K562 (cell line): ENCODE data around the gene KCNK4. TPM values are rescaled to one million over a fixed set of nuclear protein-coding genes. Genes with fewer than 3 reads are reported as not detected.
A peak's percentile ranks its signal among the peaks of the same experiment; 100 is the strongest.

Source experiments
- CREM ChIP-seq: IDR thresholded peaks from 2 replicates; pipeline ENCODE4 v1.6.1; 2014; ENCODE audit warnings: antibody characterized with exemption, low read depth
- CXXC5 ChIP-seq: fragments of 250-450 bp; sonication (Bioruptor Pico); IDR thresholded peaks from 2 replicates; pipeline ENCODE4 v1.8.0; 2022; ENCODE audit warnings: inconsistent platforms, mild to moderate bottlenecking, moderate library complexity
- DMBX1 ChIP-seq: fragments of 250-450 bp; sonication (Bioruptor Pico); IDR thresholded peaks from 2 replicates; pipeline ENCODE4 v1.8.0; 2022; ENCODE audit warnings: inconsistent platforms, mild to moderate bottlenecking, moderate library complexity, borderline replicate concordance
- HDGF ChIP-seq: fragments of 450-650 bp; IDR thresholded peaks from 2 replicates; pipeline ENCODE4 v1.6.1; 2016
- MNT ChIP-seq, 2 experiments: fragments of 450-650 bp; conservative IDR thresholded peaks; 2 replicates each; pipeline ENCODE4 v1.6.1; 2017; ENCODE audit warnings: mild to moderate bottlenecking in 2 of 2, moderate library complexity in 2 of 2
- NR2C1 ChIP-seq, 2 experiments: fragments of 450-650 bp; IDR thresholded peaks; 2 replicates each; pipeline ENCODE4 v1.6.1; 2017; ENCODE audit warnings: mild to moderate bottlenecking in 2 of 2, antibody characterized with exemption in 1 of 2, inconsistent platforms in 1 of 2, missing compliant biosample characterization in 1 of 2, missing genetic modification characterization in 1 of 2
- PML ChIP-seq: IDR thresholded peaks from 2 replicates; pipeline ENCODE4 v1.6.1; 2012; ENCODE audit warnings: low read length, inconsistent platforms
- RBFOX2 ChIP-seq: fragments of 200-400 bp; formaldehyde crosslinking; IDR thresholded peaks from 2 replicates; pipeline ENCODE4 v1.6.1; 2017; ENCODE audit warnings: low read depth, mild to moderate bottlenecking, low read length, moderate library complexity
- SNIP1 ChIP-seq: fragments of 450-650 bp; IDR thresholded peaks from 2 replicates; pipeline ENCODE4 v1.7.1; 2017; ENCODE audit warnings: low read depth, mild to moderate bottlenecking
- TCF3 ChIP-seq: sonication (generic); formaldehyde crosslinking; IDR thresholded peaks from 2 replicates; pipeline ENCODE4 v1.4.0; 2020; ENCODE audit warnings: mild to moderate bottlenecking, missing genetic modification reagents
- WHSC1 ChIP-seq: IDR thresholded peaks from one replicate; pipeline ENCODE4 v1.6.1; 2012; ENCODE audit warnings: low read length, control low read depth, inconsistent platforms
- ZNF121 ChIP-seq: sonication (generic); formaldehyde crosslinking; conservative IDR thresholded peaks from 2 replicates; pipeline ENCODE4 v1.8.0; 2022; ENCODE audit warnings: missing genetic modification reagents
- ZNF24 ChIP-seq: fragments of 450-650 bp; IDR thresholded peaks from 2 replicates; pipeline ENCODE4 v1.6.1; 2016
- ZNF431 ChIP-seq: sonication (generic); formaldehyde crosslinking; IDR thresholded peaks from 2 replicates; pipeline ENCODE4 v1.8.0; 2022; ENCODE audit warnings: mild to moderate bottlenecking, missing genetic modification reagents
- ZNF586 ChIP-seq: fragments of 450-650 bp; formaldehyde crosslinking; conservative IDR thresholded peaks from 2 replicates; pipeline ENCODE4 v1.4.0; 2020; ENCODE audit warnings: mild to moderate bottlenecking, moderate library complexity
- polyA plus RNA-seq, 8 experiments: library from polyadenylated mRNA; depleted of rRNA in 4 of 8; stranded (reverse) in 5 of 8; unstranded in 3 of 8; fragments of >200 nt; fragmentation: Nextera tagmentation in 2 of 8; fragmentation: Illumina TruSeq in 1 of 8; extraction: Ambion mirVana in 2 of 8; extraction: Trizol in 1 of 8; gene quantifications; 2 replicates each; pipeline versions ENCODE4 v1.2.1 to v1.2.3, GENCODE V29; 2011 to 2014; ENCODE audit warnings: inconsistent platforms in 1 of 8, missing spikeins in 1 of 8
- total RNA-seq, 7 experiments: library from RNA; depleted of rRNA in 6 of 7; stranded (reverse); fragments of >200 nt in 6 of 7; fragmentation: Illumina TruSeq in 2 of 7; extraction: Trizol in 2 of 7; gene quantifications; 2 replicates each; pipeline versions ENCODE4 v1.2.1 to v1.2.3, GENCODE V29; 2011 to 2021; ENCODE audit warnings: low replicate concordance in 1 of 7
- TF ChIP-seq, protein P1 (sequence below): fragments of 450-650 bp; IDR thresholded peaks from 2 replicates; pipeline ENCODE4 v1.6.1; 2016; ENCODE audit warnings: mild to moderate bottlenecking, moderate library complexity

Gene KCNK4
- total and polyA plus RNA-seq, 9 of the 15 experiments (the other 6 are each of a cell fraction or from before 2014, with no cell fraction given), result not detected

DNA sequence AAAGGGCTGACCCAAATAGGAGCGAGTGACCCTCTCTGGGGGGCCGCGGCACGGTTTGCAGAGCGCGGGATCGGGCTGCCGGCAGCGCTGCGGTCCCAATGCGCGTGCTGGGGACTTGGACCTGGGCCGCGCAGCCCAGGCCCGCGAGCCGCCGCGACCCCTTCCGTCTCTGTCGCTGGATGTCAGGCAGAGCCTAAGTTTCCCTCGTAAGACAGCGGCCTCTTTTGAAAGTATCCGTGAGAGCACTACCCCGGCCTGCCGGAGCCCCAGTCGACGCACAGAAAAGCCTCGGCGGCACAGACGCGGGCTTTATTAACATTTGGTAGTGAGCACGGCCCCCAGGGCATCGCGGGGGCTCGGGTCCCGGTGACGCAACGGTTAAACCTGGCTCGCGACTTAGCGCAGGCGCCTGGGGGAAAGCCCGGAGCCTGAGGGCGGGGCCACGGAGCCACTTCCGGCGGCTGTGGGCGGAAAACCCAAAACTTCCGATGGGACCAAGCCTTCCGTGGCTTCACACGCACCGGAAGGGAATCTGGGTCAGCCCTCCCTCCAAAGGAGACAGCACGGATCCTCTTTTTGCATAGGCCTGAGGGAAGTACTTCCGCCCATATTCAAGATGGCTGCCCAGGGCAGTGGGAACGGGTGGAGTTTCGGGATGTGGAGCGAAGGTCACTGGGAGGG lies 21.4 kb upstream of the KCNK4 start (continued):
- TF ChIP-seq, protein P1, sequence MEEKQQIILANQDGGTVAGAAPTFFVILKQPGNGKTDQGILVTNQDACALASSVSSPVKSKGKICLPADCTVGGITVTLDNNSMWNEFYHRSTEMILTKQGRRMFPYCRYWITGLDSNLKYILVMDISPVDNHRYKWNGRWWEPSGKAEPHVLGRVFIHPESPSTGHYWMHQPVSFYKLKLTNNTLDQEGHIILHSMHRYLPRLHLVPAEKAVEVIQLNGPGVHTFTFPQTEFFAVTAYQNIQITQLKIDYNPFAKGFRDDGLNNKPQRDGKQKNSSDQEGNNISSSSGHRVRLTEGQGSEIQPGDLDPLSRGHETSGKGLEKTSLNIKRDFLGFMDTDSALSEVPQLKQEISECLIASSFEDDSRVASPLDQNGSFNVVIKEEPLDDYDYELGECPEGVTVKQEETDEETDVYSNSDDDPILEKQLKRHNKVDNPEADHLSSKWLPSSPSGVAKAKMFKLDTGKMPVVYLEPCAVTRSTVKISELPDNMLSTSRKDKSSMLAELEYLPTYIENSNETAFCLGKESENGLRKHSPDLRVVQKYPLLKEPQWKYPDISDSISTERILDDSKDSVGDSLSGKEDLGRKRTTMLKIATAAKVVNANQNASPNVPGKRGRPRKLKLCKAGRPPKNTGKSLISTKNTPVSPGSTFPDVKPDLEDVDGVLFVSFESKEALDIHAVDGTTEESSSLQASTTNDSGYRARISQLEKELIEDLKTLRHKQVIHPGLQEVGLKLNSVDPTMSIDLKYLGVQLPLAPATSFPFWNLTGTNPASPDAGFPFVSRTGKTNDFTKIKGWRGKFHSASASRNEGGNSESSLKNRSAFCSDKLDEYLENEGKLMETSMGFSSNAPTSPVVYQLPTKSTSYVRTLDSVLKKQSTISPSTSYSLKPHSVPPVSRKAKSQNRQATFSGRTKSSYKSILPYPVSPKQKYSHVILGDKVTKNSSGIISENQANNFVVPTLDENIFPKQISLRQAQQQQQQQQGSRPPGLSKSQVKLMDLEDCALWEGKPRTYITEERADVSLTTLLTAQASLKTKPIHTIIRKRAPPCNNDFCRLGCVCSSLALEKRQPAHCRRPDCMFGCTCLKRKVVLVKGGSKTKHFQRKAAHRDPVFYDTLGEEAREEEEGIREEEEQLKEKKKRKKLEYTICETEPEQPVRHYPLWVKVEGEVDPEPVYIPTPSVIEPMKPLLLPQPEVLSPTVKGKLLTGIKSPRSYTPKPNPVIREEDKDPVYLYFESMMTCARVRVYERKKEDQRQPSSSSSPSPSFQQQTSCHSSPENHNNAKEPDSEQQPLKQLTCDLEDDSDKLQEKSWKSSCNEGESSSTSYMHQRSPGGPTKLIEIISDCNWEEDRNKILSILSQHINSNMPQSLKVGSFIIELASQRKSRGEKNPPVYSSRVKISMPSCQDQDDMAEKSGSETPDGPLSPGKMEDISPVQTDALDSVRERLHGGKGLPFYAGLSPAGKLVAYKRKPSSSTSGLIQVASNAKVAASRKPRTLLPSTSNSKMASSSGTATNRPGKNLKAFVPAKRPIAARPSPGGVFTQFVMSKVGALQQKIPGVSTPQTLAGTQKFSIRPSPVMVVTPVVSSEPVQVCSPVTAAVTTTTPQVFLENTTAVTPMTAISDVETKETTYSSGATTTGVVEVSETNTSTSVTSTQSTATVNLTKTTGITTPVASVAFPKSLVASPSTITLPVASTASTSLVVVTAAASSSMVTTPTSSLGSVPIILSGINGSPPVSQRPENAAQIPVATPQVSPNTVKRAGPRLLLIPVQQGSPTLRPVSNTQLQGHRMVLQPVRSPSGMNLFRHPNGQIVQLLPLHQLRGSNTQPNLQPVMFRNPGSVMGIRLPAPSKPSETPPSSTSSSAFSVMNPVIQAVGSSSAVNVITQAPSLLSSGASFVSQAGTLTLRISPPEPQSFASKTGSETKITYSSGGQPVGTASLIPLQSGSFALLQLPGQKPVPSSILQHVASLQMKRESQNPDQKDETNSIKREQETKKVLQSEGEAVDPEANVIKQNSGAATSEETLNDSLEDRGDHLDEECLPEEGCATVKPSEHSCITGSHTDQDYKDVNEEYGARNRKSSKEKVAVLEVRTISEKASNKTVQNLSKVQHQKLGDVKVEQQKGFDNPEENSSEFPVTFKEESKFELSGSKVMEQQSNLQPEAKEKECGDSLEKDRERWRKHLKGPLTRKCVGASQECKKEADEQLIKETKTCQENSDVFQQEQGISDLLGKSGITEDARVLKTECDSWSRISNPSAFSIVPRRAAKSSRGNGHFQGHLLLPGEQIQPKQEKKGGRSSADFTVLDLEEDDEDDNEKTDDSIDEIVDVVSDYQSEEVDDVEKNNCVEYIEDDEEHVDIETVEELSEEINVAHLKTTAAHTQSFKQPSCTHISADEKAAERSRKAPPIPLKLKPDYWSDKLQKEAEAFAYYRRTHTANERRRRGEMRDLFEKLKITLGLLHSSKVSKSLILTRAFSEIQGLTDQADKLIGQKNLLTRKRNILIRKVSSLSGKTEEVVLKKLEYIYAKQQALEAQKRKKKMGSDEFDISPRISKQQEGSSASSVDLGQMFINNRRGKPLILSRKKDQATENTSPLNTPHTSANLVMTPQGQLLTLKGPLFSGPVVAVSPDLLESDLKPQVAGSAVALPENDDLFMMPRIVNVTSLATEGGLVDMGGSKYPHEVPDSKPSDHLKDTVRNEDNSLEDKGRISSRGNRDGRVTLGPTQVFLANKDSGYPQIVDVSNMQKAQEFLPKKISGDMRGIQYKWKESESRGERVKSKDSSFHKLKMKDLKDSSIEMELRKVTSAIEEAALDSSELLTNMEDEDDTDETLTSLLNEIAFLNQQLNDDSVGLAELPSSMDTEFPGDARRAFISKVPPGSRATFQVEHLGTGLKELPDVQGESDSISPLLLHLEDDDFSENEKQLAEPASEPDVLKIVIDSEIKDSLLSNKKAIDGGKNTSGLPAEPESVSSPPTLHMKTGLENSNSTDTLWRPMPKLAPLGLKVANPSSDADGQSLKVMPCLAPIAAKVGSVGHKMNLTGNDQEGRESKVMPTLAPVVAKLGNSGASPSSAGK, result peak; percentile 58
- peak in 1 of 2 experiments; percentile 83; a peak in 2 of 4 replicates for TF ChIP-seq MNT (conservative IDR thresholded peaks at IDR 0.05)
- TF ChIP-seq ZNF121 (CRISPR knock-in tag), result no peak
- no peak for TF ChIP-seq HDGF
- peak; percentile 98 for TF ChIP-seq CXXC5 (CRISPR knock-in tag)
- TF ChIP-seq ZNF586 (CRISPR knock-in tag), result no peak
- TF ChIP-seq WHSC1, result no peak
- peak; percentile 97 for TF ChIP-seq RBFOX2
- peak; percentile 90 for TF ChIP-seq CREM
- TF ChIP-seq DMBX1 (CRISPR knock-in tag), result no peak
- TF ChIP-seq NR2C1 (IDR thresholded peaks at IDR 0.05), result peak; percentile 100
- TF ChIP-seq NR2C1 (tag; IDR thresholded peaks at IDR 0.05), result peak; percentile 100
- TF ChIP-seq SNIP1, result no peak
- no peak for TF ChIP-seq TCF3
- no peak for TF ChIP-seq ZNF24
- no peak for TF ChIP-seq ZNF431 (CRISPR knock-in tag)
- TF ChIP-seq PML, result no peak; the same call in 1 of the 2 replicates
